D341Med (cell line): Measurements from ENCODE around the gene ZNF366.

Experiments
- DNase-seq: peaks from one replicate; pipeline ENCODE4 v3.0.0; 2012; ENCODE audit warnings: low spot score

ZNF366 gene

GRCh38 chr5:72402959-72403628, 104.1 kb downstream of the ZNF366 start:
- no peak for DNase-seq

DNA sequence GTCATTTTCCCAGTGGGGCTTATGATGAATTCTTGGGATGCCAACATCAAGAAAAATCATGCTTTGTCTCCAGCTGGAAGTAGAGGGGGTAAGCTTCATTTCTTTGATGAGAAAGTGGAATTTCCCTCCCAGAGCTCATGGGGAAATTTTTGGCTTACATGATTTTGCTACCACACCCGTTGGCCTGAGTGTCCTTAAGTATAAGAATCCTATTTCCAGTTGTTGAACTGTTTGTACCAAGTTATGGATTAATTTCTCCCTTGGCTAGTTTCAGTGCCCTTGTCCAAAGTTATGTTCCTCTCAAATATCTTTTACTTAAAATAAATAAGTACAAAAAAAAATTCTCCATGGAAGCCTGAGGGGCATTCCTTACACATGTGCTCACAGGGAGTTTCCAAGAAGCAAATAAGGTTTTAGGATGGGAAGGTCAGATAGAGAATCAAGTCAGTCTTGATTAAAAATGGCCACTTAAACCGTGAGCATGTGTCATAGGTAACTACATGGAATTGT, 104.8 kb downstream of the ZNF366 start:
- DNase-seq = no peak

DNA sequence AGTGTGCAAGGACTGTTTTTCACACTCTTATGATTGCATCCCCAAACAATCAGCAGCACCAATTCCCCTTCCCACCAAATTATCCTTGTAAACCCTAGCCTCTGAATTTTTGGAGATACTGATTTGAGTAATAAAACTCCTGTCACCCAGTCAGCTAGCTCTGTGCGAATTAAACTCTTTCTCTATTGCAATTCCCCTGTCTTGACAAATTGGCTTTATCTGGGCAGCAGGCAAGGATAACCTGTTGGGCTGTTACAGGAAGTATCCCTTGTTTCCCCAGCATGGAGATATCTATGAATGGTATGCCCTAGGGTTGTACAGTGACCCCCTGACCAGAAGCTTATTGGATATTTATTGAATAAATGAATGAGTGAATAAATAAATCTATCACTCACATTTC, 106.3 kb downstream of the ZNF366 start:
- no peak for DNase-seq

DNA sequence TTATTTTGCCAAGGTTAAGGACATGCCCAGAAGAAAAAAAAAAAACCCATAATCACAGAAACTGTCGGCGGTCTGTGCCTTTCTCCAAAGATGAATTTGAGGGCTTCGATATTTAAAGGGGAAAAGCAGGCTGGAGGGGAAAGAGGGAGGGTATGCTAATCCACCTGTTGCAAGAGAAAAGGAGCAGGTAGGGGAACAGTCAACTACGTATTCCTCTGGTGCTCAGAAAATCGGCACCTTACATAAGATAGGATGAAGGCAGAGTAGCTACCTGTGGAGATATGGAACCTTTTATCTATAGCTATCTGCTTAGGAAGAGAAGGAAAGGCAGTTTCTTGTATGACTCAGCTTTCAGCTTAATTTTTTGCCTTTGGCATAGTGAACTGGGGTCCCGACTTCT, 109.4 kb downstream of the ZNF366 start:
- no peak for DNase-seq

- peak; percentile 37 for DNase-seq
Measured at GRCh38 chr5:72394688-72395087, 112.5 kb downstream of the ZNF366 start.

- no peak for DNase-seq
Measured at GRCh38 chr5:72393052-72393451, 114.2 kb downstream of the ZNF366 start.
